CD4-positive, CD25-positive, alpha-beta regulatory T cell (primary cell): ENCODE results near the gene ATP8A2. TPM values are rescaled to one million over a fixed set of nuclear protein-coding genes. Genes with fewer than 3 reads are reported as not detected.

Source experiments
- ATAC-seq, 2 donors: fragments of 150-1000 bp; cut with Tn5 transposase; one replicate each; pipeline ENCODE4 v1.10.0; 2021; ENCODE audit warnings: low read depth in 2 of 2, moderate number of reproducible peaks in 2 of 2, moderate library complexity in 1 of 2
- DNase-seq, 3 donors: peaks; one replicate each; pipeline versions ENCODE4 v3.0.0 to v3.0.0-alpha.2; 2012 to 2022; ENCODE audit warnings: mixed read lengths in 1 of 3
- H3K27ac ChIP-seq: one replicate; pipeline ENCODE4 v1.7.0; 2013; ENCODE audit warnings: mild to moderate bottlenecking, low read length; ENCODE audit not compliant: insufficient read depth, poor library complexity, severe bottlenecking
- H3K27me3 ChIP-seq: one replicate; pipeline ENCODE4 v1.7.0; 2013; ENCODE audit warnings: low read length; ENCODE audit not compliant: control insufficient read depth, insufficient read depth
- H3K36me3 ChIP-seq: one replicate; pipeline ENCODE4 v1.7.0; 2013; ENCODE audit warnings: mild to moderate bottlenecking, low read length, moderate library complexity; ENCODE audit not compliant: control insufficient read depth, insufficient read depth
- H3K4me1 ChIP-seq: 2 replicates; pipeline ENCODE4 v1.7.0; 2013; ENCODE audit warnings: mild to moderate bottlenecking, low read length; ENCODE audit not compliant: insufficient read depth, control insufficient read depth, poor library complexity, severe bottlenecking
- H3K4me3 ChIP-seq: one replicate; pipeline ENCODE4 v1.7.0; 2013; ENCODE audit warnings: low read depth, mild to moderate bottlenecking, low read length, moderate library complexity
- H3K9me3 ChIP-seq, 2 experiments: 1 replicate in 1 of 2; 2 replicates in 1 of 2; pipeline ENCODE4 v1.7.0; 2013; ENCODE audit warnings: low read length in 2 of 2, mild to moderate bottlenecking in 1 of 2, moderate library complexity in 1 of 2; ENCODE audit not compliant: control insufficient read depth in 2 of 2
- H3K27ac Mint-ChIP-seq, 3 donors: one replicate each; pipeline ENCODE4 v1.8.0; 2020 to 2022; ENCODE audit warnings: mild to moderate bottlenecking in 3 of 3, mixed read lengths in 3 of 3, moderate library complexity in 2 of 3
- H3K27me3 Mint-ChIP-seq: one replicate; pipeline ENCODE4 v1.8.0; 2022; ENCODE audit warnings: mild to moderate bottlenecking, mixed read lengths
- H3K36me3 Mint-ChIP-seq: one replicate; pipeline ENCODE4 v1.8.0; 2020; ENCODE audit warnings: mixed read lengths
- H3K4me1 Mint-ChIP-seq, 4 donors: one replicate each; pipeline ENCODE4 v1.8.0; 2020 to 2022; ENCODE audit warnings: mixed read lengths in 4 of 4, mild to moderate bottlenecking in 1 of 4
- H3K4me3 Mint-ChIP-seq, 4 donors: one replicate each; pipeline ENCODE4 v1.8.0; 2020 to 2022; ENCODE audit warnings: mild to moderate bottlenecking in 4 of 4, mixed read lengths in 4 of 4, moderate library complexity in 3 of 4
- H3K9me3 Mint-ChIP-seq, 7 donors: one replicate each; pipeline ENCODE4 v1.8.0; 2020 to 2022; ENCODE audit warnings: mixed read lengths in 7 of 7, mild to moderate bottlenecking in 3 of 7, moderate library complexity in 2 of 7
- polyA plus RNA-seq, 4 donors: library from polyadenylated mRNA; unstranded; fragments of 300-500 nt; fragmentation: Illumina TruSeq; gene quantifications; one replicate each; pipeline ENCODE4 v1.2.3, GENCODE V29; 2021
- total RNA-seq: library from RNA; stranded (reverse); gene quantifications from one replicate; pipeline ENCODE4 v1.2.3, GENCODE V29; 2022

Gene ATP8A2
- total and polyA plus RNA-seq, 5 donors from 2014 or later, result 0.29 to 0.68 (median 0.55) TPM

GRCh38 chr13:25738342-25739196, 366.8 kb downstream of the ATP8A2 start:
- Mint-ChIP-seq H3K36me3 (no peaks in the 10 kb centered on the region), H3K4me3 (no peak overlapping the region), H3K4me1 (peaks cover 0 to 4% (median 2%) of the 10 kb centered on the region in 4 donors), H3K9me3 (peaks cover 0 to 3% (median 0%) of the 10 kb centered on the region in 7 donors), H3K27me3 (peaks cover 4% of the 10 kb centered on the region), H3K27ac (peak overlapping the region in 1 of 3 donors; percentile 14)
- no peak overlapping the region for H3K4me3 ChIP-seq
- no peak for DNase-seq
- H3K36me3 ChIP-seq, result no peaks in the 10 kb centered on the region
- no peaks in the 10 kb centered on the region for H3K27me3 ChIP-seq
- no peaks in the 10 kb centered on the region for H3K9me3 ChIP-seq
- no peaks in the 10 kb centered on the region for H3K4me1 ChIP-seq
- H3K27ac ChIP-seq, result no peak overlapping the region
- no peak for ATAC-seq

- DNase-seq (no peak), ATAC-seq (no peak)
- H3K4me1 ChIP-seq, result no peaks in the 10 kb centered on the region
- Mint-ChIP-seq H3K36me3 (no peaks in the 10 kb centered on the region), H3K4me3 (no peak overlapping the region), H3K27me3 (peaks cover 4% of the 10 kb centered on the region), H3K9me3 (peaks cover 0 to 3% (median 0%) of the 10 kb centered on the region in 7 donors), H3K4me1 (peaks cover 0 to 4% (median under 1%) of the 10 kb centered on the region in 4 donors), H3K27ac (no peak overlapping the region)
- H3K27ac ChIP-seq, result no peak overlapping the region
- no peaks in the 10 kb centered on the region for H3K9me3 ChIP-seq
- no peak overlapping the region for H3K4me3 ChIP-seq
- no peaks in the 10 kb centered on the region for H3K36me3 ChIP-seq
- no peaks in the 10 kb centered on the region for H3K27me3 ChIP-seq
These were observed 367.6 kb downstream of the ATP8A2 start for GRCh38 chr13:25739376-25739775.

GRCh38 chr13:25741796-25742195, 370.0 kb downstream of the ATP8A2 start:
- no peak overlapping the region for H3K4me3 Mint-ChIP-seq
- no peak overlapping the region for H3K27ac Mint-ChIP-seq
- DNase-seq, result no peak
- H3K27me3 Mint-ChIP-seq, result peaks cover 4% of the 10 kb centered on the region
- Histone ChIP-seq H3K36me3 (no peaks in the 10 kb centered on the region), H3K9me3 (no peaks in the 10 kb centered on the region), H3K27ac (no peak overlapping the region), H3K27me3 (no peaks in the 10 kb centered on the region), H3K4me3 (no peak overlapping the region), H3K4me1 (no peaks in the 10 kb centered on the region)
- no peaks in the 10 kb centered on the region for H3K36me3 Mint-ChIP-seq
- peaks cover 0 to 4% (median under 1%) of the 10 kb centered on the region in 4 donors for H3K4me1 Mint-ChIP-seq
- H3K9me3 Mint-ChIP-seq, result peaks cover 0 to 2% (median 0%) of the 10 kb centered on the region in 7 donors
- no peak for ATAC-seq

- Mint-ChIP-seq H3K27ac (no peak overlapping the region), H3K4me3 (no peak overlapping the region), H3K36me3 (no peaks in the 10 kb centered on the region), H3K4me1 (peaks cover 0 to 4% (median under 1%) of the 10 kb centered on the region in 4 donors), H3K9me3 (peaks cover 0 to 2% (median 0%) of the 10 kb centered on the region in 7 donors), H3K27me3 (peaks cover 4% of the 10 kb centered on the region)
- Histone ChIP-seq H3K4me1 (no peaks in the 10 kb centered on the region), H3K4me3 (no peak overlapping the region), H3K27ac (no peak overlapping the region), H3K27me3 (no peaks in the 10 kb centered on the region), H3K36me3 (no peaks in the 10 kb centered on the region), H3K9me3 (no peaks in the 10 kb centered on the region)
- ATAC-seq (no peak), DNase-seq (no peak)
These were observed 370.4 kb downstream of the ATP8A2 start for GRCh38 chr13:25742220-25742619.

- H3K4me3 Mint-ChIP-seq, result no peak overlapping the region
- ATAC-seq, result no peak
These were observed 371.6 kb downstream of the ATP8A2 start for GRCh38 chr13:25743421-25743820.

GRCh38 chr13:25744178-25744577, 372.4 kb downstream of the ATP8A2 start:
- Mint-ChIP-seq H3K36me3 (no peaks in the 10 kb centered on the region), H3K9me3 (no peaks in the 10 kb centered on the region), H3K4me3 (no peak overlapping the region), H3K4me1 (no peaks in the 10 kb centered on the region), H3K27me3 (peaks cover 4% of the 10 kb centered on the region), H3K27ac (no peak overlapping the region)
- no peak overlapping the region for H3K27ac ChIP-seq
- H3K36me3 ChIP-seq, result no peaks in the 10 kb centered on the region
- H3K4me3 ChIP-seq, result no peak overlapping the region
- ATAC-seq, result no peak
- no peaks in the 10 kb centered on the region for H3K27me3 ChIP-seq
- no peaks in the 10 kb centered on the region for H3K4me1 ChIP-seq
- H3K9me3 ChIP-seq, result no peaks in the 10 kb centered on the region
- DNase-seq, result no peak

More at GRCh38 chr13:25743421-25743820, 371.6 kb downstream of the ATP8A2 start:
- Histone ChIP-seq H3K9me3 (no peaks in the 10 kb centered on the region), H3K4me3 (no peak overlapping the region), H3K27me3 (no peaks in the 10 kb centered on the region), H3K4me1 (no peaks in the 10 kb centered on the region), H3K36me3 (no peaks in the 10 kb centered on the region), H3K27ac (no peak overlapping the region)
- H3K9me3 Mint-ChIP-seq, result peaks cover 0 to 2% (median 0%) of the 10 kb centered on the region in 7 donors
- H3K27me3 Mint-ChIP-seq, result peaks cover 4% of the 10 kb centered on the region
- DNase-seq, result no peak
- H3K36me3 Mint-ChIP-seq, result no peaks in the 10 kb centered on the region
- H3K27ac Mint-ChIP-seq, result no peak overlapping the region
- H3K4me1 Mint-ChIP-seq, result peaks cover 0 to under 1% (median under 1%) of the 10 kb centered on the region in 4 donors

GRCh38 chr13:25746131-25746530, 374.4 kb downstream of the ATP8A2 start:
- H3K4me3 ChIP-seq, result no peak overlapping the region
- no peaks in the 10 kb centered on the region for H3K27me3 ChIP-seq
- ATAC-seq (no peak), DNase-seq (no peak)
- no peaks in the 10 kb centered on the region for H3K36me3 ChIP-seq
- H3K4me1 ChIP-seq, result no peaks in the 10 kb centered on the region
- Mint-ChIP-seq H3K27ac (no peak overlapping the region), H3K27me3 (peaks cover 4% of the 10 kb centered on the region), H3K36me3 (no peaks in the 10 kb centered on the region), H3K4me3 (no peak overlapping the region), H3K9me3 (no peaks in the 10 kb centered on the region), H3K4me1 (no peaks in the 10 kb centered on the region)
- no peak overlapping the region for H3K27ac ChIP-seq
- no peaks in the 10 kb centered on the region for H3K9me3 ChIP-seq
